Liver (tissue), 3 donors: Measurements from ENCODE around the gene PIEZO2.

Experiments used
- ATF3 ChIP-seq: IDR thresholded peaks from 2 replicates; pipeline ENCODE4 v1.6.1; 2016; ENCODE audit warnings: antibody characterized with exemption
- CTCF ChIP-seq: fragments of 150-350 bp; IDR thresholded peaks from 2 replicates; pipeline ENCODE4 v1.5.1; 2017; ENCODE audit warnings: improper control_type of control experiment, low read depth, low read length; ENCODE audit not compliant: missing input control
- EGR1 ChIP-seq, 2 donors: IDR thresholded peaks; 2 replicates each; pipeline ENCODE4 v1.6.1; 2016 to 2018; ENCODE audit warnings: antibody characterized with exemption in 2 of 2, low read depth in 2 of 2
- MAX ChIP-seq: IDR thresholded peaks from 2 replicates; pipeline ENCODE4 v1.6.1; 2016; ENCODE audit warnings: antibody characterized with exemption
- RAD21 ChIP-seq, 2 donors: IDR thresholded peaks; 2 replicates each; pipeline ENCODE4 v1.6.1; 2016; ENCODE audit warnings: antibody characterized with exemption in 2 of 2, mild to moderate bottlenecking in 2 of 2
- REST ChIP-seq: IDR thresholded peaks from 2 replicates; pipeline ENCODE4 v1.6.1; 2016; ENCODE audit warnings: antibody characterized with exemption, mild to moderate bottlenecking
- RXRA ChIP-seq, 2 donors: IDR thresholded peaks; 2 replicates each; pipeline ENCODE4 v1.6.1; 2017 to 2018; ENCODE audit warnings: antibody characterized with exemption in 2 of 2, mild to moderate bottlenecking in 1 of 2
- SP1 ChIP-seq: IDR thresholded peaks from 2 replicates; pipeline ENCODE4 v1.6.1; 2018; ENCODE audit warnings: antibody characterized with exemption, mild to moderate bottlenecking
- TAF1 ChIP-seq: conservative IDR thresholded peaks from 2 replicates; pipeline ENCODE4 v1.6.1; 2016; ENCODE audit warnings: antibody characterized with exemption, mild to moderate bottlenecking
- YY1 ChIP-seq: IDR thresholded peaks from 2 replicates; pipeline ENCODE4 v1.6.1; 2016; ENCODE audit warnings: antibody characterized with exemption, mild to moderate bottlenecking
- donor health status: healthy.
- donor health status: healthy.

- TF ChIP-seq CTCF (no peak), TAF1 (no peak), SP1 (no peak), RXRA (IDR thresholded peaks at IDR 0.05) (no peak), RAD21 (IDR thresholded peaks at IDR 0.05) (no peak), ATF3 (no peak), EGR1 (IDR thresholded peaks at IDR 0.05; ENCODE audit: low read depth in 2 of 2) (no peak), YY1 (no peak), REST (no peak), MAX (no peak)
Observed at GRCh38 chr18:10745219-10745618, 404.1 kb downstream of the PIEZO2 start.
